Left lobe of liver (tissue), 2 donors: ENCODE results near the gene LYPD3. TPM values are rescaled to one million over a fixed set of nuclear protein-coding genes. Genes with fewer than 3 reads are reported as not detected.
"Not testable (repeated sequence)": the region's sequence is repeated elsewhere in the genome, so short reads cannot be mapped to it uniquely, and the experiment has no call there.

ENCODE experiments used
- ATAC-seq: fragments of 200-7000 bp; cut with Tn5 transposase; one replicate; pipeline ENCODE4 v1.9.1; 2020; ENCODE audit warnings: mild to moderate bottlenecking, moderate library complexity
- DNase-seq: peaks from one replicate; pipeline ENCODE4 v3.0.0-alpha.2; 2020; ENCODE audit warnings: low spot score
- total RNA-seq: library from RNA; stranded (reverse); gene quantifications from one replicate; pipeline ENCODE4 v1.2.1, GENCODE V29; 2021
- donor health status: DM: no; HTN: no; CAD: no; lungs with moderate emphysema.
- donor health status: DM: no; HTN: yes; CAD: no.

Gene LYPD3
- 0.53 TPM for total RNA-seq

DNA sequence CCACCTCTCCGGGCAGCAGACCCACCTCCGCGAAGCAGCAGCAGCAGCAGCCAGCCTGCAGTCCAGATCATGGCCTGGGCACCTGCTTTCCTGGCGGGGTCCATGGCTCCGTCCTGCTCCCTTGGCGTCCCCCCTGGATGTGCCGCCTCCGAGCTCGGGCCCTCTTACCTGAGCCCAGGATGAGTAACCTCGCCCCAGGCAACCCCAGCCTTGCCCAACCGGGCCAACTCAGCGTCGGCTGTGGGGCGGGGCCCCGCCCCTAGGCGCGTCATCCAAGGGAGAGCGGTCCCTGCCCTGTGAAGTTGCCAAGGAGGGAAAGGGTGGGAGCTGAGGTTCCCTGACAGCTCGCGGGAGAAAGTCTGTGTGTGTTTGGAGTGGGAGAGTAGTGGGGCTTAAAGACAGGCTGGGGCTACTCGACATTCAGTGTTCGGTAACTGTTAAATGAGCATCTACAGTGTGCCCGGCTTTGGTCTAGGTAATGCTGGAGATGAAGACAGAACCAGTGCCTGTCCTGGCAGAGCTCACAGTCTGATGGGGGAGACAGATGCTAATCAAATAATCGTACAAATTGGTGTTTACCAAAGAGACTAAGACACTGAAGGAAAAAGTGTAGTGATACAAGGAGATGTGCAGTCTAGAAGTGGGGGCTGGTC is at the start of gene LYPD3:
Gene LYPD3, minus strand, starts transcription at position 141 of the 653 bp plus-strand sequence. Its CDS starts 37 bp downstream, at position 104.
- no peak for ATAC-seq
- no peak for DNase-seq

DNA sequence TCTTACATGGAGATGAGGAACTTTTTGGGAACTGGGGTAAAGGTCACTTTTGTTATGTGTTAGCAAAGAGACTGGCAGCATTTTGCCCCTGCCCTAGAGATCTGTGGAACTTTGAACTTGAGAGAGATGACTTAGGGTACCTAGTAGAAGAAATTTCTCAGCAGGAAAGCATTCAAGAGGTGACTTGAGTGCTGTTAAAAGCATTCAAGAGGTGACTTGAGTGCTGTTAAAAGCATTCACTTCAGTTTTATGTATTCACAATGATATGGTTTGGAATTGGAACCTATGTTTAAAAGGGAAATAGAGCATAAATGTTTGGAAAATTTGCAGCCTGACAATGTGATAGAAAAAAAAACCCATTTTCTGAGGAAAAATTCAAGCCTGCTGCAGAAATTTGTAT is 47.0 kb upstream of the LYPD3 start:
- not testable (repeated sequence) for ATAC-seq, DNase-seq

DNA sequence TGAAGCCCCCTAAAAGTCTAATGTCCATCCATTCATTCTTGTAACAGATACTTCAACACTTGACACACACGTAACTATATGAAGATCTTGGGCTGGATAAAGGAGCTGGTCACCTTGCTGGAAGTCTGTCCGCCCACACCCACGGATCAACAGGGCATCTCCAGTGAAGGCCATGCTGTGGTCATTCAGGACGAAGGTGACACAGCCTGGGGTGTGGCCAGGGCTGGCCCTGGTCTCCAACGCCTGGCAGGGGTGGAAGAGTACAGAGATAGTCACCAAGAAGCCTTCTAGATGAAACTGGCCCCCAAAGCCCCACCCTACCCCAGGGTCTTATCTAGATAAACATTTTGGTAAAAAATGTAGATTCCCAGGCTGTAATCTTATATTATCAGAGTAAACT is 45.9 kb upstream of the LYPD3 start:
- DNase-seq (no peak), ATAC-seq (no peak)

DNA sequence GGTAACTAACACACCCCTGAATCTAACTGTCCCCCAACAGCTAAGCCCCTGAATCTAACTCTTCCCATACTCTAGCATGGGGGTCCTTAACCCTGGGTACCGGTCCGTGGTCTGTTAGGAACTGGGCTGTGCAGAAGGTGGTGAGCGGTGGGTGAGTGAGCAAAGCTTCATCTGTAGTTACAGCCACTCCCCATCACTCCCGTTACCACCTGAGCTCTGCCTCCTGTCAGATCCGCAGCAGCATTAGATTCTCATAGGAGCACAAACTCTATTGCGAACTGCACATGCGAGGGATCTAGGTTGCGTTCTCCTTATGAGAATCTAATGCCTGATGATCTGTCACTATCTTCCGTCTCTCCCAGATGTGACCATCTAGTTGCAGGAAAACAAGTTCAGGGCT is 45.3 kb upstream of the LYPD3 start:
- DNase-seq, result no peak
- ATAC-seq, result no peak

DNA sequence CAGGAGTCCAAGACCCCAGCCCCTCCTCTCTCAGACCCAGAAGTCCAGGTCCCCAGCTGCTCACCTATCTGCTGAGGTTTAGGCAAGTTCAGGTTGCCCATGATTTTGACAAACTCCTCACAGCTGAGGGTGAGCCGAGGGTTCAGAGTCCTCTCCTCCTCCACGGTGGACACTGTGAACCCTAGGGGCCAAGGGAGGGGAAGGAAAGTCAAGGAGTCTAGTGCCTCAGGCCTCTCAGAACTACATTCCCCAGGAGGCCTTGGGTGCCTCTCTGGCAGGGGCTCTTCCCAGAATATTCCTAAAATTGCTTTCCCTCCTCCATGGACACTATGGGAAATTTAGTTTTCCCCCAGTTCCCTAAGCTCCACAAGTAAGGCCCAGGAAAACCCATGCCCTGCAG is 42.5 kb upstream of the LYPD3 start:
- ATAC-seq, result no peak
- no peak for DNase-seq

DNA sequence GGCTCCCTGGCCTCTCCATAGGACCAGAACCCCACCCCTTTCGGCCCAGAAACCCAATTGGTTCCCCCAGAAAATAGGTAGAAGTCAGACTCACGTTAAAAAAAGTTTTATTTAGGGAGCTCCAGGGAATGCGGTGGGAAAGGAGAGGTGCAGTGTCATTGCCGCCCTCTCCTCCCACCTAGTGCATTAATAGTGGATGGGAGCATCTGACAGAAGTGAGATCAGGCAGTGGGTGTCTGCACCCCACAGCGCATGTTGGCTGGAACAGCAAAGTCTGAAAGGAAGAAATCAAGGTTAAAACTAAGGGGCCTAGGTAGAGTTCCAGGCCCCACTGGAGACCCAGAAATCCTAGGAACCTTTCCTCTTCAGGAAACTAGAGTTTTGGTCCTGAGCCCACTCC is 41.2 kb upstream of the LYPD3 start:
- ATAC-seq (no peak), DNase-seq (no peak)

DNA sequence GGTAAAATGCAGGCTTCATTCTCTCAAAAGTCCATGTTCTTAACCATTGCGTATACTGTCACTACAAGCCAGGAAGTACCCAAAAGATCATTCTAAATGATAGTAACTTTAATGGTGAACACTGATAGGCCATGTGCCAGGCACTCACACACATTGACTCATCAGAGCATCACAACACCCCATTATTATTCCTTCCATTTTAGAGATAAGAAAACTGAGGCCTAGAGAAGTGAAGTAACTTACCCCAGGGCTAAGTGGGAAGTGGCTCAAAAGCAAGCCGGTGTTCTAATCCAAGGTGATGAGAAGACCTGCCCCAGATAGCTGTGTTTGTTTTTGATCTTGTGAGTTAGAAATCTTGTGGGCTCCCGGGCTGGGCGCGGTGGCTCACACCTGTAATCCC is 40.5 kb upstream of the LYPD3 start:
- no peak for DNase-seq
- no peak for ATAC-seq

DNA sequence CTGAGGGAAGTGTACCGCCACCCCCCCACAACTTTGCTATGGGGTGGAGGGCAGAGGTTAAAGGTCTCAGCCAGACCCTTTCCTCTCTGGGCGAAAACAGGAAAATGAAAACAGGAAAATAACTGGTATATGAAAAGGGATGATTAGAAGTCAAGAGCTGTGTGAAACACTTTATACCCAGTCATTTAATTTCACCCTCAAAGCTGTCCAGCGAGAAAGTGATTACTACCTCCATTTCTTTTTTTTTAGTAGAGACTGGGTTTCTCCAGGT is 39.7 kb upstream of the LYPD3 start:
- ATAC-seq (no peak), DNase-seq (no peak)

DNA sequence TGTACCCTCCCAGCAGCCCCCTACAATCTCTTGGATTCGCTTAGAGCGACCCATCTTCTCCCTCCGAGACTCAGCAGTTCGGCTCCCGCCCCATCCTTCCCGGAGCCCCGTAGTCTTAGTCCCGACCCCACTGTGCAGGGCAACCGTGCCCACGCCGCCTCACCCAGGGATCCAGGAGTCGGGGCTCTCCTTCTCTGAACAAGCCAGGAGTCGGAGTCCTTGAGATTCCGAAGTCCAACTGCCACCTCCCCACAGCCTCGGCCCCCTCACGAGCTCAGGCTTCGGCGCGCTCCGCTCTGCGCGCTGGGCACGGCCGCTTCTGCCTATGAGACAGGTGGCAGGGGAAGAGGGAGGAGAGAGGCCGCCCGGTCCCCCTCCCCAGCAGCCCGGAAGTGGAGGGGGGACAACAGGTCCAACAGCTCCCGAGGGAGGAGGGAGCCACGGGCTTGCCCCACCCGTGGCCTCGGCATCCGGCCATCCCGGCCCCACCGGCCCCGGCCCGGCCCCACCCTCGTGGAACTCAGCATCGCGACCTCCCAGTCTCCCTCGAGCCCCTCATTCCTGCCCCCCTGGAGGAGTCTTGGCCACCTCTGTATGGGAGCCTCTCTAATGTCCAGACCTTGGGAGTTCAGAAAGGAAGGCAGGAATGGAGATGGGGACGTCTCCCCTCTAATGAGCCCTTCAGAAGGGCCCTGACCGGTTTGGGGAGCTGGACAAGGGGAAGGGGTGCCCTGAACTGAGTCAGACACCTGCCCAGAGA is 39.2 kb upstream of the LYPD3 start, which contains the start of gene PHLDB3:
Gene PHLDB3, minus strand, starts transcription at position 321 of the 760 bp plus-strand sequence. CDS start 628 bp downstream, outside the sequence.
- ATAC-seq, result peak; percentile 48
- DNase-seq, result peak; percentile 59

DNA sequence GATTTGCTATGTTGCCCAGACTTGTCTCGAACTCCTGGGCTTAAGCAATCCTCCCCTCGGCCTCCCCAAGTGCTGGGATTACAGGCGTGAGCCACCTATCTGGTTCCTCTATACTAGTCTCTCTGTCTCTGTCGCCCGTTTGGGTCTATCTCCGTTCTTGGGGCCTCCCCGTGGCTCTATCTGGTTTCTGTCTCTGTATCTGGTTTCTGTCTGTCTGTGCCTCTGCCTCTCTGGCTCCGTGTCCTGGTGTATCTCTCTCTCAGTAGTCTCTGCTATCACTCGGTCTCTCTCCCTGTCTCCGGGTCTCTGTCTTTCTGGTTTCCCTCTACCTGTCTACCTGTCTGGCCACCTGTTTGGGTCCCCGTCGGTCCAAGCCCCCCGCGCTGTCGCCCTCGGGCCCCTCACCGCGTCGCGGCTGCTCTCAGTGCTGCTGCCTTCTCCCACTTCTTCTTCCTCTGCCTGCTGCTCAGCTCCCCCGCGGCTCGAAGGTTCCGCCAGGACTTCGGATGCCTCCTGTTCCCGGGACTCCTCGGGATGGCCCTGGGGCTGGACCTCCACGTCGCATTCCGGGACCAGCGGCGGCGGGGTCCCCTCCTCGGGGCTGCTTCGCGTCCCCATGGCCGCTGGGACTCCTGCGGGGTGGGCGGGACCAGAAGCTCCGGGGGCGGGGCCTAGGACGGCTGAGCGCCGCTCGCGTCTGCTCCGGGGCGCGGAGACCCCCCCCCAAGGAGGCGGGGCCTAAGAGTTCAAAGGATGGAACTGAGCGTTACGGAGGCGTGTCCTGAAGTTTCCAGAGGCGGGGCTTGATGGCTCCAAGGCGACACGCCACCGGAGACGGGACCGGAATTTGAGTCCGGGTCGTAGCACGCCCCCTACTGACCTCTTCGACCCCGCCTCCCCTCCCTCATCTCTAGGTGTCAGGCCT is 38.4 kb upstream of the LYPD3 start:
- DNase-seq (peak; percentile 99), ATAC-seq (peak; percentile 93)

DNA sequence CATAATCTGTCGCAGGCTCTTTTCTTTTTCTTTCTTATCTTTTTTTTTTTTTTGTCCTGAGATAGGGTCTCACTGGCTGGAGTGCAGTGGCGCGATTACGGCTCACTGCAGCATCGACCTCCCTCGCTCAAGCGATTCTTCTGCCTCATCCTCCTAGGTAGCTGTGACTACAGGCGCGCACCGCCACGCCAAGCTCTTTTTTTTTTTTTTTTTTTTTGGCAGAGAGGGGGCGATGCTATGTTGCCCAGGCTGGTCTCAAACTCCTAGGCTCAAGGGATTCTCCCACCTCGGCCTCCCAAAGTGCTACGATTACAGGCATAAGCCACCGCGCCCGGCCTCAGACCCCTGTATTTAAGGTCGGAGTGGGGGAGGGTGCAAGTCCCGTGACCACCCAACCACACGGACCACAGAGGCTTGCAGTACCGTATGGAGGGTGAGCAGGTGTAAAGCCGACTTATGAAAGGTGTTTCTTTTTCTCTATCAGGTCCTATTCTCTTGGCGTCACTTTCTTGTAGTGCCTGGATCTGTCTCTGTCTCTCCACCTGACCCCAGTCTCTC is 37.1 kb upstream of the LYPD3 start:
- DNase-seq (no peak), ATAC-seq (no peak)

DNA sequence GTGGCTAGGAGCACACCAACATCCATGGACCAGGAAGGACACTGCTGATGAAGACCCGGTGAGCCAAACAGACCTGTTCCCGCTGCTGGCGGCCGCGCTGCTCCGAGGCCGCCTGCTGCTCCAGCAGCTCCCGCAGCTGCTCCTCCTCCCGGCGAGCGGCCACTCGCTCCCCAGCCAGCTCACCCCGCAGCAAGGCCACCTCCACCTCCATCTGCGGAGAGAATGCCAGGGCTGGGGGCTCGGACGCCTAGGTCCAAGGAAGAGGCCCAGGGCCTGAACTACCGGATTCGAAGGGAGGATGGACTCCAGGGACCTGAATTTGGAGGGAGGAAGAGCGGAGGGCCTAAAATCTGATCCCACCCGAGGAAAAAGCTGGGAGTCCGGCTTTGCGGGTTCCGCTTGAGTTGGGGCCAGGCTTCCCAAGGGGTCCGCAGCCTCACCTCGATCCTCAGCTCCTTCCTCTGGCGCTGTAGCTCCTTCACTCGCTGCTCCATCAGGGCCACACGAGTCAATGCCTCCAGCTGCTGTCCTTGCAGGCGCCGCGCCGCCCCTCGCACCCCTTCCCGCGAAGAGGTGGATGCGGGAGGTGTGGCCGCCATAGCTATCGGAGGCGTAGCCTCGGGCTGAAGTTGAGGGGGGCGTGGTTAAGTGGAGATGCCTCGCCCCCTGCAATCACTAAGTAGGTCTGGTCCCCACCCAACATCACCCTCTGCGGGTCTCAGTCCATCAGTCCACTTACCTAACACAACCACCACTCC is 36.4 kb upstream of the LYPD3 start:
- ATAC-seq (no peak), DNase-seq (no peak)

DNA sequence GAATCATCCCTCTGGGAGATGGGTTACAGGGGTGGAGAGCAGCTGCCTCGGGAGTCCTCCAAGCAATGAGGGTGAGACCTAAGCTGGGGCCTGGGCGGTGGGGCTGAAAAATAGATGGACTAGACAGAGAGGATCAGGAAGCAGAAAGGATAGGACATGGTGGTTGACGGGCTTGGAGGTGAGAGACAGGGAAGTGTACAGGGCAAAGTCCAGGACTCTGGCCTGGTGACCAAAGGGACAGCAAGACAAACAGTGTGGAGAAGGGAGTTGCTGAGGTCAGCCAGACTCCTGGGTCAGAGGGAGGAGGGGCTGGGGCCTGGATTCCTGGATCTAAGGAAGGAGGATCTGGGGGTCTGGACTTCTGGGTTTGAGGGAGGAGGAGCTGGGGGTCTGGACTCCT is 33.6 kb upstream of the LYPD3 start:
- DNase-seq (peak; percentile 93), ATAC-seq (peak; percentile 81)

DNA sequence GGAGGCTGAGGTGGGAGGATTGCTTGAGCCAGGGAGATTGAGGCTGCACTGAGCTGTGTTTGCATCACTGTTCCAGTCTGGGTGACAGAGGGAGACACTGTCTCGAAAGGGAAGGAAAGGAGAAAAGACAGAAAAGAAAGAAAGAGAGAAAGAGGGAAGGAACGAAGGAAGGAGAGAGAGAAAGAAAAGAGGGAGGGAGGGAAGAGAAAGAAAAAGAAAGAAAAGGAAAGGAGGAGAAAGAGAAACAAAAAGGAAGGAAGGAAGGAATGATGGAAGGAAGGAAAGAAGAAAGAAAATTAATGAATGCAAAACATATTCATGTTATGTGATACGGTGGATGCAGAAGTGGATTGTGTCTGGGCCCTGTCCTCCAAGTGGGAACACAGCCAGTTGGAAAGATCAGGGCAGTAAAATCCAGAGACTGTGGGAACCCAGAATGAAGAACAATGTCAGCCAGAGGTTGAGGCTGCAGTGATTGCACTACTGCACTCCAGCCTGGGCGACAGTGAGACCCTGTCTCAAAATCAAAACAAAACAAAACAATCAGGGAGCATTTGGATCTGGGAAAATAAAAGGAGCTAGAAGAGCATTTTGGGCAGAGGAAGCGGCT is 32.9 kb upstream of the LYPD3 start:
- peak; percentile 69 for ATAC-seq
- DNase-seq, result peak; percentile 52

DNA sequence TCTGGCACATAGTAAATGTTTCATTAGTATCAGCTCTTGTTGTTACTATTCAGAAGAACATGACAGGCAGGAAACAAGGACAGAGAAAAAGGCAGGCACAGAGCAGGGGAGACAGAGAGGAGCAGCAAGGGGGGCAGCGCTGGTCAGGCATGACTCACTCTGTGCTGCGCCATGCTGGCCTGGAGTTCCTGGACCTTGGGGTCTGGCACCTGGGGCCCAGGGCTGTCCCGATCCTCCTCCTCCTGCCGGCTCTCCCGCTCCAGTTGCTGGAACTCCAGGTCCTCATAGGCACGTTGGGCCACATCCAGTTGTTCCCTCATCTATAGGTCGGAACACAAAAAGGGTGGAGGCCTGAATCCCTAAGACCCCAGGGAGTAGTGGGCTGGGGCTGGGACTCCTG is 31.6 kb upstream of the LYPD3 start:
- no peak for ATAC-seq
- DNase-seq, result no peak

DNA sequence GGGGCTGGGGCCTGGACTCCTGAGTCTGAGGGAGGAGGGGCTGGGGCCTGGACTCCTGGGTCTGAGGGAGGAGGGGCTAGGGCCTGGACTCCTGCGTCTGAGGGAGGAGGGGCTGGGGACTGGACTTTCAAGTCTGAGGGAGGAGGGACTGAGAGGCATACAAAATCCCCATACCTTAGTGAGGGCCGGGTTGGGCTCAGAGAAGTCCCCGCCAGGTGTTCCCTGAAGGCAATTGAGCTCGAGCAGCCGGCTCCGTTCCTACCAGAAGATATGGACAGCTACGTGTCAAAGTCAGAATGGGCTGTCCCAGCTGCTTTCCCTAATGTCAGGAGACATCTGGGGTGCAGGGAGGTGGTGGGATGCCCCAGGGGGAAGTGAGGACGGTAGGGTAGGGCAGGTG is 29.7 kb upstream of the LYPD3 start:
- ATAC-seq, result no peak

DNA sequence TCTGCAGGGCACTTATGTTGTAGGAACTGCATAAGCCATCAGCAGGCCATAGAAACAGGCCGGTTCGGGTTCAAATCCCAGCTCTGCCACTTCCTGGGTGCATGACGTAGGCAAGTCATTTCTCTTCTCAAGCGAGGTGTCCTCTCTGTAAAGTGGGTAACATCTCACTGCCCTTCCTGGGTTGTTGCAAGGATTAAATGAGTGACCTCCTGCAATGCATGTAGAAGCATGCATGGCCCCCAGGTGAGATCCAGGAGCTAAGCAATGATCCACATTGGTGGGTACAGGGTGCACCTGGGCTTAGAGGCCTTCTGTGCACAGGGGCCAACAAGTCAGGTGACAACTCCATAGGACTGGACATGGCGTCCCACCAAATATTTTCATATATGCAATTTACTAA is 25.4 kb upstream of the LYPD3 start:
- DNase-seq, result no peak
- ATAC-seq, result peak; percentile 9

More for the DNA sequence above, 29.7 kb upstream of the LYPD3 start:
- DNase-seq, result no peak

DNA sequence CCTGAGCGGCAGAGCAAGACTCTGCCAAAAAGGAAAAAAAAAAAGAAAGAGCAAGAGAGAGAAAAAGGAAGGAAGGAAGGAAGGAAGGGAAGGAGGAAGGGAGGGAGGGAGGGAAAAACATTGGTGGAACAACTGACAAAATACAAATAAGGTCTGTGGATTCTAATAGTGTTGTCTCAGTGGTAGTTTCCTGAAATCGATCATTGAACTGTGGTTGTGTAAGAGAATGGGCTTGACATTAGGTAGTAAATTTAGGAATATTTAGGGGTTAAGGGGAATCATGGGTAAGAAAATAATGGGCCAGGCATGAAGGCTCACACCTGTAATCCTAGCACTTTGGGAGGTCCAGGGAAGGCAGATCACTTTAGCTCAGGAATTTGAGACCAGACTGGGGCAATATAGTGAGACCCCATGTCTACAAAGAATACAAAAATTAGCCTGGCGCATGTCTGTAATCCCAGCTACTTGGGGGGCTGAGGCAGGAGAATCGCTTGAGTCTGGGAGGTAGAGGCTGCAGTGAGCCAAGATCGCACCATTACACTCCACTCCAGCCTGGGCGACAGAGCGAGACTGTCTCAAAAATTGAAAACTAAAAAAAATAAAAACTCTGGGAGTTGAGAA is 24.7 kb upstream of the LYPD3 start:
- DNase-seq, result no peak
- ATAC-seq, result peak; percentile 52

DNA sequence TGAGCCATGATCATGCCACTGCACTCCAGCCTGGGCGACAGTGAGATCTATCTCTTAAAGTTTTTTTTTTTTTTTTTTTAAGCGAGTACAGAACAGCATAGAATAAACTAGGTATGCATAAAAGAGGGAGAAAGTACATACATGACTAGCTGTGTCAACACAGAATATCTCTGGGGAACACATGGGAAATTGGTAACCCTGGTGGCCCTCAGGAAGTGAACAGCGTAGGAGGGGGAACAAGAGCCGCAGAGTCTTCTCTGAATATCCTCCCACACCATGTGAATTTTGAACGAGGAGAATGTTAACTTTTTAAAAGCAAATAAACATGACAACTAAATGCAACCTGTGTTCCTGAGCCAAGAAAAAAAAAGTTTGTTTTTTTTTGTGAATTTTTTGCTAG is 23.9 kb upstream of the LYPD3 start:
- DNase-seq (no peak), ATAC-seq (peak; percentile 52)

DNA sequence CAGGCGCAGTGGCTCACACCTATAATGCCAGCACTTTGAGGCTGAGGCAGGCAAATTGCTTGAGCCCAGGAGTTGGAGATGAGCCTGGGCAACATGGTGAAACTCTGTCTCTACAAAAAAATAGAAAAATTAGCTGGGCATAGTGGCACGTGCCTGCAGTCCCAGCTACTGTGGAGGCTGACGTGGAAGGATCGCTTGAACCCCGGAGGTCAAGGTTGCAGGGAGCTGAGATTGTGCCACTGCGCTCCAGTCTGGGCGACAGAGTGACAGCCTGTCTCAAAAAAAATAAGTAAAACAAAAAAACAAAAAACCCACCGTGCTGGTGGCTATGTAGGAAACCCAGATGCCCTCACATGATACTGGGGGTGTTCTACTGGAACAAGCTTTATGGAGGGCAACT is 22.8 kb upstream of the LYPD3 start:
- ATAC-seq, result no peak
- no peak for DNase-seq
